GM12875 (cell line): ENCODE data around the gene TMEM86A.

Experiments
- H3K4me3 ChIP-seq: one replicate; pipeline ENCODE4 v1.5.1; 2011; ENCODE audit warnings: low read depth, low read length, control low read depth
- CTCF ChIP-seq: IDR thresholded peaks from 2 replicates; pipeline ENCODE4 v1.5.1; 2011; ENCODE audit warnings: low read depth, mild to moderate bottlenecking, control low read depth, inconsistent platforms, low read length, moderate library complexity, borderline replicate concordance; ENCODE audit not compliant: insufficient read depth

The TMEM86A gene

GRCh38 chr11:18745251-18745650 is 46.7 kb downstream of the TMEM86A start:
- TF ChIP-seq CTCF = no peak
- H3K4me3 ChIP-seq = no peak overlapping the region

DNA sequence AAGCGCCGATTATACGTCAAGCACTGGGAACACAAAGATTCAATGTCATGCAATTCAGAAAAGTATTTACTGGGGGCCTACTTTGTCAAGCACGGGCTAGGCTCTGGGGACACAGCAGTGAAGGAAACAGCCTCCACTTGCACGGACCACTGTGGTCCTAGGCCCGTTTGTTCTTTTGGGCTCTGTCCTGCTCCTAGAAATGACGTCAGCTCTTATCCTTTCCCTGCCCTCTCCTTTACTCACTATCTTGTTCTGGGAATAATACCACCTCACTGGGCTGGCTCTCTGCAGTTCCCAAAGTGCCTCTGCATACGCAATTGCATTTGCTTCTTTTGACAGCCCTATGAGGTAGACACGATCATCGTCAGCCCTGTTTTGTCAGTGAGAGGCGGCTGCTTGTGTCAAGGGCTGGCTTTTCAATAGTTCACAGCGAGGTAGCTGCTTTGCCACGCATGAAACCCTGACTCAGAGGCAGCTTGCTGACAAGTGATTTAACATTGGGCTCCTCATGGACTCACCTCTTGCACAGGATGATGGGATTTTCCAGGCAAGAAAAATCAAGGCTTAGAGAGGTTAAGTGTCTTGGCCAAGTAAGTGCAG is 50.3 kb downstream of the TMEM86A start:
- H3K4me3 ChIP-seq = no peak overlapping the region
- no peak for TF ChIP-seq CTCF

DNA sequence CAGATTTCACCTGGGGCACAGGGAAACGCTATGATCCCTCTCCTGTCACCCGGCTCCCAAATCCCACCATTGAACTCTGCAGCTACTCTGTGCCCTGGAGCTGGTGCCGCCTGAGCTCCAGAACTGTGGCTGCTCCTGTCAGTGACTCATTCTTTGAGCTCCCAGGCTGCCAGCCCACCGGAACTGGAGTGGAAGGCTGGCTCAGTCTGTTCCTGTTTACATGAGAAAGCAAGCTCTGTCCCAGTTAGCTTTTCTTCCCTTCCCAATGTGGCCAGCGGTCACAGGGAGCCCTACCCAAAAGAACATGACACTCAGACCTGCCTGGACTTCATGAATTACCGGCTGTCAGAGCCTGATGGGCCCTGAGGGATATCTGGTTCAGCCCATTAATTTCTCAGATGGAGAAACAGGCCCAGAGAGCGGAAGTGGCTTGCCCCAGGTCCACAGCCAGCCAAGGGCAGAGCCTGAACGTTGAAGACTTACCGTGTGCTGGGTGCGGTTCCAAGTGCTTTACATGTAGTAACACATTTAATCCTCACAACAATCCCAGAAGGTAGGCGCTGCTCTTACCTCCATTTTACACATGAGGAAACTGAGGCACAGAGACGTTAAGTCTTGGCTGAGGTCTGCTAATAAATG is 51.2 kb downstream of the TMEM86A start:
- no peak for TF ChIP-seq CTCF
- H3K4me3 ChIP-seq = no peak overlapping the region

DNA sequence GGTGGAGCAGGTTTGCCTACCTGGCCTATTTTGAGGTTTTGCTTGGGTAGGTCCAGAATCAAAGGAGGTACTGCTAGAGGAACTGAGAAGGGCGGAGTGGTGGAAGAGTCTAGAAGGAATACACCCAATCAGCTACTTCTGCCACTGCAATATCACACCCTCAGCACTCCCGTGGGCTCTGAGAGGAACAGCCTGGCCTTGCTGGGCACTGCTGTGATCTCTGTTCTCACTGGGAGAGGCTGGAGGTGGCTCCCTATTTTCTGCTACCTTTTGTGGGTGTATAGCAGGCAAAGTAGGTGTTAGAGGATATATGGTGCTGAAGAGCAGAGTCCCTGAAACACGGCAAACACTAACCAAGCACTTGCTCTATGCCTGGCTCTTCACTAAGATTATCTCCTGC is 52.4 kb downstream of the TMEM86A start:
- no peak for TF ChIP-seq CTCF
- no peak overlapping the region for H3K4me3 ChIP-seq

- no peak overlapping the region for H3K4me3 ChIP-seq
- TF ChIP-seq CTCF = no peak
These were observed 53.9 kb downstream of the TMEM86A start for GRCh38 chr11:18752502-18752901.

DNA sequence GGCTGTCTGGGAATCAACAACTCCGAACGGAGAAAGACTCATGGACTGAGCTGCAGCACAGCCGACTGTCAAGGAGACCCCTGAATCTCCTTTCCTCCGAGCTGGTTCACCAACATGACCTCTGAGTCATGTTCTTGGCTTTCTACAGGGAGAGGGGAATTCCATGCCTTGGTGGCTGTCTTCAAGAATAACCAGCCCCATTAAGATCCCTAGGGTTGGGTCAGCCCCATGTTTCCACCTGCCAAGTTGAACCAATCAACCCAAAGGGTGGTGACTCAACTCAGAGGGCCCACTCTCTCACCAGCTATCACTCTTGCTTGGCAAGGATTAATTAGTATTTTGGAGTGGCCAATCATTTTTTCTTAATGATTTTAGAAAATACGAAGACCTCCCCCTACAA is 55.7 kb downstream of the TMEM86A start:
- no peak for TF ChIP-seq CTCF
- no peak overlapping the region for H3K4me3 ChIP-seq
